Ovary (tissue), 9 donors: ENCODE data around the gene ZCCHC14. TPM values are rescaled to one million over a fixed set of nuclear protein-coding genes. Genes with fewer than 3 reads are reported as not detected.

ENCODE experiments used
- DNase-seq, 5 donors: peaks; one replicate each; pipeline ENCODE4 v3.0.0-alpha.2; 2019 to 2020
- H3K27ac ChIP-seq, 2 donors: fragments of 200-600 bp; one replicate each; pipeline versions ENCODE4 v1.5.1 to v1.8.0; 2019 to 2022
- H3K27me3 ChIP-seq: fragments of 200-600 bp; one replicate; pipeline ENCODE4 v1.8.0; 2022
- H3K36me3 ChIP-seq: fragments of 200-600 bp; sonication (generic); one replicate; pipeline ENCODE4 v1.5.1; 2019
- H3K4me1 ChIP-seq: one replicate; pipeline ENCODE4 v1.8.1; 2013; ENCODE audit warnings: mild to moderate bottlenecking, moderate library complexity; ENCODE audit not compliant: insufficient read depth
- H3K4me3 ChIP-seq: fragments of 200-600 bp; sonication (generic); one replicate; pipeline ENCODE4 v1.5.1; 2017
- H3K9me3 ChIP-seq, 2 donors: fragments of 200-600 bp in 1 of 2; sonication (generic) in 1 of 2; one replicate each; pipeline versions ENCODE4 v1.5.1 to v1.8.1; 2013 to 2019; ENCODE audit warnings: mild to moderate bottlenecking in 1 of 2, moderate library complexity in 1 of 2
- CTCF ChIP-seq, 3 donors: fragments of 450-650 bp in 2 of 3; fragments of 200-600 bp in 1 of 3; IDR thresholded peaks; one replicate each; pipeline versions ENCODE4 v1.5.1 to v1.8.0; 2016 to 2022; ENCODE audit warnings: antibody characterized with exemption in 3 of 3, mild to moderate bottlenecking in 1 of 3
- EP300 ChIP-seq: sonication (generic); formaldehyde crosslinking; IDR thresholded peaks from one replicate; pipeline ENCODE4 v1.6.1; 2017; ENCODE audit warnings: antibody characterized with exemption
- POLR2A ChIP-seq: fragments of 450-650 bp; IDR thresholded peaks from one replicate; pipeline ENCODE4 v1.6.1; 2017; ENCODE audit warnings: antibody characterized with exemption, mild to moderate bottlenecking, moderate library complexity
- WGBS, 3 donors: extraction: QIAGEN DNeasy Blood & Tissue Kit in 1 of 3; methylation state at CpG; one replicate each; pipeline versions ENCODE4 v1.1.5 to v1.1.7; 2013 to 2017; 5-methylcytosine and 5-hydroxymethylcytosine counted together
- intact Hi-C, 4 donors: fragments of 100-400 bp; cut with DNase I; formaldehyde crosslinking; loops; one replicate each; pipeline versions ENCODE4 v1.11.0 to v1.15.1; 2022 to 2023
- polyA plus RNA-seq, 2 donors: library from polyadenylated mRNA; stranded (reverse); fragments of 200-250 nt in 1 of 2; fragments of 350-450 nt in 1 of 2; fragmentation: Illumina TruSeq in 1 of 2; extraction: RNeasy Lipid Tissue Mini Kit (QIAGEN cat#74804) in 1 of 2; gene quantifications; one replicate each; pipeline ENCODE4 v1.2.3, GENCODE V29; 2013 to 2014
- total RNA-seq, 7 donors: library from RNA; depleted of rRNA in 2 of 7; stranded (reverse); fragments of >200 nt in 2 of 7; fragmentation: NEBNext Ultra II Directional in 3 of 7; extraction: Animal tissue kit (Norgen Biotek cat#: 25700) in 3 of 7; gene quantifications; one replicate each; pipeline versions ENCODE4 v1.1.0 to v1.2.4, GENCODE V29; 2016 to 2023
- donor health status: DM: no; HTN: no; CAD: no; lungs with moderate emphysema.
- donor health status: DM: no; HTN: no; CAD: no.
- donor health status: Bipolar disorder and iron deficiency.
- donor health status: DM: yes; HTN: yes; CAD: no.
- donor health status: DM: no; HTN: no; CAD: no.
- donor health status: DM: yes; HTN: yes; CAD: no.

Gene ZCCHC14
- total and polyA plus RNA-seq, 9 donors = 16.1 to 37.6 (median 31.0) TPM

- Histone ChIP-seq H3K36me3 (no peaks in the 10 kb centered on the region), H3K4me1 (peaks cover 29% of the 10 kb centered on the region), H3K27me3 (no peaks in the 10 kb centered on the region), H3K9me3 (no peaks in the 10 kb centered on the region), H3K27ac (no peak overlapping the region), H3K4me3 (no peak overlapping the region)
- intact Hi-C loops = no loop called here
- TF ChIP-seq POLR2A = no peak
- TF ChIP-seq CTCF (IDR thresholded peaks at IDR 0.05) = no peak
- TF ChIP-seq EP300 = no peak
- peak in 1 of 5 donors; percentile 7 for DNase-seq
- 67 to 75% (median 72%) methylated on average over 3 of the region's 3 CpGs for WGBS, 3 donors
Measured at GRCh38 chr16:87470332-87470731, 22.5 kb downstream of the ZCCHC14 start.

- Histone ChIP-seq H3K36me3 (no peaks in the 10 kb centered on the region), H3K4me3 (no peak overlapping the region), H3K4me1 (peaks cover 34% of the 10 kb centered on the region), H3K27ac (no peak overlapping the region), H3K27me3 (no peaks in the 10 kb centered on the region), H3K9me3 (no peaks in the 10 kb centered on the region)
- no peak for TF ChIP-seq POLR2A
- TF ChIP-seq CTCF (IDR thresholded peaks at IDR 0.05) = no peak
- no peak for TF ChIP-seq EP300
- peak in 1 of 5 donors; percentile 10 for DNase-seq
- 86 to 96% (median 93%) methylated on average over 11 of the region's 11 CpGs for WGBS, 3 donors
- intact Hi-C loops = no loop called here
Measured at GRCh38 chr16:87469169-87469568, 23.7 kb downstream of the ZCCHC14 start.

GRCh38 chr16:87468550-87468949, 24.3 kb downstream of the ZCCHC14 start:
- TF ChIP-seq POLR2A = no peak
- no peak for TF ChIP-seq CTCF (IDR thresholded peaks at IDR 0.05)
- no peak for TF ChIP-seq EP300
- WGBS, 3 donors = 73 to 79% (median 76%) methylated on average over 8 of the region's 8 CpGs
- H3K36me3 ChIP-seq = no peaks in the 10 kb centered on the region
- H3K4me1 ChIP-seq = peaks cover 40% of the 10 kb centered on the region
- H3K4me3 ChIP-seq = no peak overlapping the region
- H3K27me3 ChIP-seq = no peaks in the 10 kb centered on the region
- intact Hi-C loops = no loop called here
- no peaks in the 10 kb centered on the region for H3K9me3 ChIP-seq
- H3K27ac ChIP-seq = no peak overlapping the region
- peak in 1 of 5 donors; percentile 33 for DNase-seq

GRCh38 chr16:87466975-87467501, 25.8 kb downstream of the ZCCHC14 start:
- TF ChIP-seq POLR2A (no peak), EP300 (no peak), CTCF (IDR thresholded peaks at IDR 0.05) (no peak)
- Histone ChIP-seq H3K27ac (no peak overlapping the region), H3K4me1 (peaks cover 40% of the 10 kb centered on the region), H3K27me3 (no peaks in the 10 kb centered on the region), H3K36me3 (no peaks in the 10 kb centered on the region), H3K9me3 (no peaks in the 10 kb centered on the region), H3K4me3 (no peak overlapping the region)
- DNase-seq = no peak
- 91 to 93% (median 91%) methylated on average over 8 of the region's 8 CpGs for WGBS, 3 donors
- intact Hi-C loops = no loop called here
